Activated B cell treated with CpG ODN at 0.5 μM for 24 hours (primary cell): ENCODE results near the gene ABCA13. TPM values are rescaled to one million over a fixed set of nuclear protein-coding genes. Genes with fewer than 3 reads are reported as not detected.

Experiments
- ATAC-seq: fragments of 200-7000 bp; cut with Tn5 transposase; one replicate; pipeline ENCODE4 v1.10.0; 2021; ENCODE audit warnings: low read depth, mild to moderate bottlenecking, moderate library complexity
- CTCF ChIA-PET: fragments of 350-600 bp; sonication (Branson Sonifier 250); formaldehyde crosslinking; loops from one replicate; lab custom pipeline; 2021; ENCODE audit warnings: antibody characterized with exemption; lab: Charles Lee
- POLR2A ChIA-PET: fragments of 350-600 bp; sonication (Branson Sonifier 250); formaldehyde crosslinking; loops from one replicate; lab custom pipeline; 2021; ENCODE audit warnings: antibody characterized with exemption; lab: Charles Lee
- DNase-seq: peaks from one replicate; pipeline ENCODE4 v3.0.0; 2022
- H3K27ac Mint-ChIP-seq: one replicate; pipeline ENCODE4 v1.8.0; 2020; ENCODE audit warnings: mixed read lengths
- H3K27me3 Mint-ChIP-seq: one replicate; pipeline ENCODE4 v1.8.0; 2021; ENCODE audit warnings: mixed read lengths
- H3K36me3 Mint-ChIP-seq: one replicate; pipeline ENCODE4 v1.8.0; 2021; ENCODE audit warnings: low read depth, mixed read lengths
- H3K4me1 Mint-ChIP-seq: one replicate; pipeline ENCODE4 v1.8.0; 2021; ENCODE audit warnings: mixed read lengths
- H3K4me3 Mint-ChIP-seq: one replicate; pipeline ENCODE4 v1.8.0; 2020; ENCODE audit warnings: mild to moderate bottlenecking, mixed read lengths
- H3K9me3 Mint-ChIP-seq: one replicate; pipeline ENCODE4 v1.8.0; 2020; ENCODE audit warnings: mixed read lengths
- CTCF ChIP-seq: fragments of 200-600 bp; IDR thresholded peaks from one replicate; pipeline ENCODE4 v1.8.0; 2022; ENCODE audit warnings: antibody characterized with exemption, mild to moderate bottlenecking
- intact Hi-C: fragments of 100-400 bp; cut with micrococcal nuclease; formaldehyde crosslinking; loops from one replicate; pipeline ENCODE4 v1.15.1; 2024
- total RNA-seq: library from RNA; stranded (reverse); gene quantifications from 2 replicates; pipeline ENCODE4 v1.2.3, GENCODE V29; 2022

The ABCA13 gene
- total RNA-seq, 1 donor from 2014 or later, result not detected

GRCh38 chr7:48667407-48667806, 496.1 kb downstream of the ABCA13 start:
- CTCF ChIA-PET, result no interaction called here
- Mint-ChIP-seq H3K9me3 (peaks cover 2% of the 10 kb centered on the region), H3K36me3 (no peaks in the 10 kb centered on the region), H3K27ac (no peak overlapping the region), H3K4me1 (no peaks in the 10 kb centered on the region), H3K4me3 (no peak overlapping the region), H3K27me3 (no peaks in the 10 kb centered on the region)
- ATAC-seq, result no peak
- POLR2A ChIA-PET, result no interaction called here
- no peak for TF ChIP-seq CTCF
- DNase-seq, result no peak
- intact Hi-C loops, result no loop called here

DNA sequence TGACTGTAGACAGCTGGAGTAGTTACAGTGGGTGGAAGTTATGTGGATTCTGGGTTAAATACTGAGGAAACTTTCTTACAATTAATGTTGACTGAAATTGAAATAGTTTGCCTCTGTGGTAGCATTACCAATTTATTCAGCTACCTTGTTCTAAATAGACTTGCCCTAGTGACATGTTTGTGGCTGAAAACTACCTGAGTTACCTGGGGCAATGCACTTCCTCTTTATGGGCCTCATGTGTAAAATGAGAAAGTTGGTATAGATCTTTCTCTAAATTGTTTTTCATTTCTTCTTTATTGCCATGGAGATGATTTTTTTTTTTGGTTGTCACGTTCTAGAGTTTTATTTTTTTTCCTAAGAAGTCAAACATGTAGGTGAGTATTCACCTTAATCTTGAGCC, 500.4 kb downstream of the ABCA13 start:
- H3K4me3 Mint-ChIP-seq, result no peak overlapping the region
- no peaks in the 10 kb centered on the region for H3K36me3 Mint-ChIP-seq
- ATAC-seq, result no peak

GRCh38 chr7:48681006-48681405, 509.7 kb downstream of the ABCA13 start:
- TF ChIP-seq CTCF, result no peak

More for the DNA sequence above, 500.4 kb downstream of the ABCA13 start:
- intact Hi-C loops, result no loop called here
- no peak for DNase-seq
- ChIA-PET CTCF (no interaction called here), POLR2A (no interaction called here)
- Mint-ChIP-seq H3K27ac (no peak overlapping the region), H3K27me3 (no peaks in the 10 kb centered on the region), H3K9me3 (peaks cover 10% of the 10 kb centered on the region), H3K4me1 (no peaks in the 10 kb centered on the region)
- TF ChIP-seq CTCF, result no peak

DNA sequence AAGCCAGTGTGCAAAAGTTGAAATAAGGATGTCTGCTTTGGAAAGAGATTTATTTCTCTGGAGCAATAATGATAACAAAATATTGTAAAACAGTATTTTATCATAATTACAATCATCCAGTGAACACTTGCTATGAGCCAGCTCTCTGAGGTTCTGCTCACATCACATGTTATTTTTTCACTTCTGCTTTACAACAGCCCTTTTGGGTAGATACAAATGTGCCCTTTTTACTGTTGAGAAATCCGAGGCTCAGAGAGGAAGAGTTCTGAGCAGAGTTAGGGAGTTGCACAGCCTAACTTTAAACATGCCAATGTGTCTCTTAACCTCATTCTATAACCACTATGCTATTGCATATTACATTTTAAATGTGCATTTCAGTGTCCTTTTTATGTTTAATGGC, 520.5 kb downstream of the ABCA13 start:
- ChIA-PET CTCF (no interaction called here), POLR2A (no interaction called here)
- no peak for TF ChIP-seq CTCF
- ATAC-seq, result no peak
- Mint-ChIP-seq H3K4me1 (no peaks in the 10 kb centered on the region), H3K4me3 (no peak overlapping the region), H3K27ac (no peak overlapping the region), H3K36me3 (no peaks in the 10 kb centered on the region), H3K27me3 (no peaks in the 10 kb centered on the region), H3K9me3 (peaks cover 4% of the 10 kb centered on the region)
- DNase-seq, result no peak
- intact Hi-C loops, result no loop called here

More at GRCh38 chr7:48681006-48681405, 509.7 kb downstream of the ABCA13 start:
- ChIA-PET POLR2A (no interaction called here), CTCF (no interaction called here)
- Mint-ChIP-seq H3K9me3 (no peaks in the 10 kb centered on the region), H3K4me3 (no peak overlapping the region), H3K36me3 (no peaks in the 10 kb centered on the region), H3K4me1 (no peaks in the 10 kb centered on the region), H3K27me3 (no peaks in the 10 kb centered on the region), H3K27ac (no peak overlapping the region)
- DNase-seq (no peak), ATAC-seq (no peak)
- intact Hi-C loops, result no loop called here

Other genes with a start within 250 kb of the ABCA13 start
- gene PKD1L1, start 223.0 kb upstream of the ABCA13 start, total RNA-seq, result 0.24 and 0.40 TPM in 2 replicates
- gene HUS1, start 191.8 kb upstream of the ABCA13 start, total RNA-seq, result 37.3 and 42.5 TPM in 2 replicates
- not detected in 2 replicates for gene SUN3, start 142.4 kb upstream of the ABCA13 start, total RNA-seq
- not detected in 2 replicates for gene C7orf57, start 135.9 kb upstream of the ABCA13 start, total RNA-seq
- 3.3 and 3.5 TPM in 2 replicates for gene UPP1, start 82.2 kb upstream of the ABCA13 start, total RNA-seq